Natural killer cell (primary cell): ENCODE results near the gene USH1G. TPM values are rescaled to one million over a fixed set of nuclear protein-coding genes. Genes with fewer than 3 reads are reported as not detected.
A peak's percentile ranks its signal among the peaks of the same experiment; 100 is the strongest.

ENCODE experiments used
- ATAC-seq, 3 donors: fragments of 150-1000 bp in 2 of 3; fragments of 200-7000 bp in 1 of 3; cut with Tn5 transposase; 1 replicate in 1 of 3; 2 replicates in 2 of 3; pipeline ENCODE4 v1.10.0; 2021; ENCODE audit warnings: mild to moderate bottlenecking in 2 of 3, moderate library complexity in 2 of 3
- DNase-seq, 2 donors: peaks; one replicate each; pipeline versions ENCODE4 v3.0.0 to v3.0.0-alpha.2; 2013 to 2021; ENCODE audit warnings: mixed read lengths in 1 of 2
- H3K27ac ChIP-seq: one replicate; pipeline ENCODE4 v1.5.1; 2013; ENCODE audit warnings: mild to moderate bottlenecking, low read length
- H3K27me3 ChIP-seq: one replicate; pipeline ENCODE4 v1.6.1; 2013; ENCODE audit warnings: low read length; ENCODE audit not compliant: control insufficient read depth, insufficient read depth
- H3K36me3 ChIP-seq: one replicate; pipeline ENCODE4 v1.6.1; 2013; ENCODE audit warnings: low read length; ENCODE audit not compliant: control insufficient read depth, insufficient read depth
- H3K4me1 ChIP-seq: one replicate; pipeline ENCODE4 v1.6.1; 2013; ENCODE audit warnings: low read length; ENCODE audit not compliant: control insufficient read depth, insufficient read depth
- H3K4me3 ChIP-seq: one replicate; pipeline ENCODE4 v1.5.1; 2013; ENCODE audit warnings: low read length
- H3K9me3 ChIP-seq: one replicate; pipeline ENCODE4 v1.6.1; 2013; ENCODE audit warnings: low read length; ENCODE audit not compliant: control insufficient read depth, insufficient read depth
- H3K27ac Mint-ChIP-seq, 2 donors: one replicate each; pipeline ENCODE4 v1.8.0; 2022; ENCODE audit warnings: mild to moderate bottlenecking in 2 of 2, mixed read lengths in 2 of 2, moderate library complexity in 1 of 2
- H3K27me3 Mint-ChIP-seq, 2 donors: one replicate each; pipeline ENCODE4 v1.8.0; 2022; ENCODE audit warnings: low read depth in 2 of 2, mixed read lengths in 2 of 2
- H3K36me3 Mint-ChIP-seq: one replicate; pipeline ENCODE4 v1.8.0; 2022; ENCODE audit warnings: mixed read lengths
- H3K4me1 Mint-ChIP-seq, 2 donors: one replicate each; pipeline ENCODE4 v1.8.0; 2022; ENCODE audit warnings: mixed read lengths in 2 of 2
- H3K4me3 Mint-ChIP-seq: one replicate; pipeline ENCODE4 v1.8.0; 2022; ENCODE audit warnings: mild to moderate bottlenecking, moderate library complexity, mixed read lengths
- H3K9me3 Mint-ChIP-seq, 2 donors: one replicate each; pipeline ENCODE4 v1.8.0; 2022; ENCODE audit warnings: mixed read lengths in 2 of 2
- CTCF ChIP-seq: fragments of 200-600 bp; IDR thresholded peaks from one replicate; pipeline ENCODE4 v1.8.0; 2022; ENCODE audit warnings: antibody characterized with exemption
- WGBS: methylation state at CpG from one replicate; pipeline ENCODE4 v1.1.7; 2013; ENCODE audit warnings: missing lambda C conversion rate; ENCODE audit not compliant: insufficient coverage; 5-methylcytosine and 5-hydroxymethylcytosine counted together
- intact Hi-C: fragments of 100-400 bp; cut with micrococcal nuclease; formaldehyde crosslinking; loops from one replicate; pipeline ENCODE4 v1.14.2; 2022
- total RNA-seq, 4 donors: library from RNA; stranded (reverse); fragments of 120-200 nt in 1 of 4; gene quantifications; one replicate each; pipeline versions ENCODE4 v1.2.3 to v1.2.4, GENCODE V29; 2013 to 2022

USH1G gene
- total RNA-seq, 3 donors from 2014 or later (not counting 1 experiment from before 2014, with no cell fraction given), result not detected

GRCh38 chr17:74924250-74924948 is 1.3 kb upstream of the USH1G start, which contains the start of gene OTOP2:
OTOP2 (plus strand) TSS chr17:74924273; CDS start chr17:74924633, 360 bp downstream.
- Mint-ChIP-seq H3K9me3 (no peaks in the 10 kb centered on the region), H3K36me3 (no peaks in the 10 kb centered on the region), H3K27ac (no peak within 1 kb of the TSS), H3K4me1 (peaks cover 0 to 22% of the 10 kb centered on the region in 2 donors), H3K4me3 (peak within 1 kb of the TSS; percentile 73), H3K27me3 (peaks cover 36 to 37% of the 10 kb centered on the region in 2 donors)
- Histone ChIP-seq H3K27ac (no peak within 1 kb of the TSS), H3K4me1 (peaks cover 23% of the 10 kb centered on the region), H3K9me3 (no peaks in the 10 kb centered on the region), H3K4me3 (peak within 1 kb of the TSS; percentile 20), H3K27me3 (peaks cover 37% of the 10 kb centered on the region), H3K36me3 (no peaks in the 10 kb centered on the region)
- TF ChIP-seq CTCF, result no peak
- 5% methylated on average over 51 of the region's 54 CpGs for WGBS
- intact Hi-C loops, result loop anchor here (5.0 kb wide), 1 partner anchor 33 kb away; no protein-coding TSS in a partner anchor
- DNase-seq (peak in 1 of 2 donors; percentile 43), ATAC-seq (no peak)

- Mint-ChIP-seq H3K27ac (no peak overlapping the region), H3K4me3 (no peak overlapping the region), H3K4me1 (peaks cover 0 to 22% of the 10 kb centered on the region in 2 donors), H3K9me3 (no peaks in the 10 kb centered on the region), H3K36me3 (no peaks in the 10 kb centered on the region), H3K27me3 (peaks cover 30 to 36% of the 10 kb centered on the region in 2 donors)
- intact Hi-C loops, result loop anchor here (5.0 kb wide), 1 partner anchor 34 kb away; no protein-coding TSS in a partner anchor
- H3K4me1 ChIP-seq, result peaks cover 23% of the 10 kb centered on the region
- TF ChIP-seq CTCF, result peak; percentile 88
- peak; percentile 77 to 83 for DNase-seq
- WGBS, result 4% methylated on average over 59 of the region's 59 CpGs
- peak overlapping the region; percentile 20 for H3K4me3 ChIP-seq
- no peaks in the 10 kb centered on the region for H3K9me3 ChIP-seq
- H3K27ac ChIP-seq, result no peak overlapping the region
- peak; percentile 84 to 85 (median 84) for ATAC-seq
- H3K27me3 ChIP-seq, result peaks cover 37% of the 10 kb centered on the region
- no peaks in the 10 kb centered on the region for H3K36me3 ChIP-seq
Observed at GRCh38 chr17:74923538-74924249, 639 bp upstream of the USH1G start.

- Histone ChIP-seq H3K4me3 (no peak overlapping the region), H3K27ac (no peak overlapping the region), H3K9me3 (no peaks in the 10 kb centered on the region), H3K4me1 (peaks cover 30% of the 10 kb centered on the region), H3K27me3 (peaks cover 33% of the 10 kb centered on the region), H3K36me3 (no peaks in the 10 kb centered on the region)
- 68% methylated on average over 6 of the region's 6 CpGs for WGBS
- H3K27ac Mint-ChIP-seq, result no peak overlapping the region
- no peak for DNase-seq
- H3K4me1 Mint-ChIP-seq, result peaks cover 0 to 19% of the 10 kb centered on the region in 2 donors
- no peaks in the 10 kb centered on the region for H3K9me3 Mint-ChIP-seq
- intact Hi-C loops, result loop anchor here (5.0 kb wide), 1 partner anchor 35 kb away; no protein-coding TSS in a partner anchor
- no peak overlapping the region for H3K4me3 Mint-ChIP-seq
- ATAC-seq, result no peak
- TF ChIP-seq CTCF, result no peak
- H3K36me3 Mint-ChIP-seq, result no peaks in the 10 kb centered on the region
- H3K27me3 Mint-ChIP-seq, result peaks cover 16 to 32% of the 10 kb centered on the region in 2 donors
Observed at GRCh38 chr17:74922172-74922571, 883 bp downstream of the USH1G start.
